BE2C (cell line): ENCODE data around the gene STAT4.

Experiments used
- DNase-seq: peaks from one replicate; pipeline ENCODE4 v3.0.0-alpha.2; 2020
- H3K27me3 ChIP-seq: fragments of 250-450 bp; sonication (Bioruptor Pico); 2 replicates; pipeline ENCODE4 v1.5.1; 2020; ENCODE audit warnings: mild to moderate bottlenecking
- H3K36me3 ChIP-seq: fragments of 250-450 bp; sonication (Bioruptor Pico); 2 replicates; pipeline ENCODE4 v1.5.1; 2020; ENCODE audit warnings: mild to moderate bottlenecking
- H3K4me1 ChIP-seq: fragments of 250-450 bp; sonication (Bioruptor Pico); 2 replicates; pipeline ENCODE4 v1.5.1; 2020
- H3K4me3 ChIP-seq: 2 replicates; pipeline ENCODE4 v1.5.1; 2011; ENCODE audit warnings: low read depth, low read length
- H3K9me3 ChIP-seq: fragments of 250-450 bp; sonication (Bioruptor Pico); 2 replicates; pipeline ENCODE4 v1.5.1; 2020
- TF ChIP-seq, protein P1 (sequence below): IDR thresholded peaks from 2 replicates; pipeline ENCODE4 v1.5.1; 2012; ENCODE audit warnings: mild to moderate bottlenecking, low read depth, low read length

Gene STAT4

DNA sequence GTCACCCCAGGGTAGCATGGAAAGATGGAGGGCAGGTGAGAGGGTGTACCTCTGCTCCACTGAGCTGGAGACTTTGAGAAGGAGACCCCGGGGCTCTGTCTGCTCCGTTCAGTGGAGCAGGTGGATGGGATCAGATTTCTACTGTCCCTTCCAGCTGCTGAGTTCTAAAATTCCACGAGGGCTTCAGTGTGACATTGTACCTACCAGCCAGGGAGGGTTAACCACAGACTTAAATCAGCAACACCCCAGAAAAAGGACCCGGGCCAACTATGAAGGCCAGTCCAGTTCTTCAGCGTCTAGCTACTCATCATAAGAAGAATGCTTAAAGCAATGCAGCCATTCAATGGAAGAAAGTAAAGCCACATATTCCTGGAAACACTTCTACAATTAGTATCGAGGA, 160.7 kb downstream of the STAT4 start:
- H3K4me1 ChIP-seq, result no peaks in the 10 kb centered on the region
- no peak for DNase-seq
- H3K4me3 ChIP-seq, result no peak overlapping the region
- no peaks in the 10 kb centered on the region for H3K9me3 ChIP-seq
- H3K36me3 ChIP-seq, result peaks cover 60% of the 10 kb centered on the region
- TF ChIP-seq, protein P1, sequence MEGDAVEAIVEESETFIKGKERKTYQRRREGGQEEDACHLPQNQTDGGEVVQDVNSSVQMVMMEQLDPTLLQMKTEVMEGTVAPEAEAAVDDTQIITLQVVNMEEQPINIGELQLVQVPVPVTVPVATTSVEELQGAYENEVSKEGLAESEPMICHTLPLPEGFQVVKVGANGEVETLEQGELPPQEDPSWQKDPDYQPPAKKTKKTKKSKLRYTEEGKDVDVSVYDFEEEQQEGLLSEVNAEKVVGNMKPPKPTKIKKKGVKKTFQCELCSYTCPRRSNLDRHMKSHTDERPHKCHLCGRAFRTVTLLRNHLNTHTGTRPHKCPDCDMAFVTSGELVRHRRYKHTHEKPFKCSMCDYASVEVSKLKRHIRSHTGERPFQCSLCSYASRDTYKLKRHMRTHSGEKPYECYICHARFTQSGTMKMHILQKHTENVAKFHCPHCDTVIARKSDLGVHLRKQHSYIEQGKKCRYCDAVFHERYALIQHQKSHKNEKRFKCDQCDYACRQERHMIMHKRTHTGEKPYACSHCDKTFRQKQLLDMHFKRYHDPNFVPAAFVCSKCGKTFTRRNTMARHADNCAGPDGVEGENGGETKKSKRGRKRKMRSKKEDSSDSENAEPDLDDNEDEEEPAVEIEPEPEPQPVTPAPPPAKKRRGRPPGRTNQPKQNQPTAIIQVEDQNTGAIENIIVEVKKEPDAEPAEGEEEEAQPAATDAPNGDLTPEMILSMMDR, result no peak
- H3K27me3 ChIP-seq, result no peaks in the 10 kb centered on the region

DNA sequence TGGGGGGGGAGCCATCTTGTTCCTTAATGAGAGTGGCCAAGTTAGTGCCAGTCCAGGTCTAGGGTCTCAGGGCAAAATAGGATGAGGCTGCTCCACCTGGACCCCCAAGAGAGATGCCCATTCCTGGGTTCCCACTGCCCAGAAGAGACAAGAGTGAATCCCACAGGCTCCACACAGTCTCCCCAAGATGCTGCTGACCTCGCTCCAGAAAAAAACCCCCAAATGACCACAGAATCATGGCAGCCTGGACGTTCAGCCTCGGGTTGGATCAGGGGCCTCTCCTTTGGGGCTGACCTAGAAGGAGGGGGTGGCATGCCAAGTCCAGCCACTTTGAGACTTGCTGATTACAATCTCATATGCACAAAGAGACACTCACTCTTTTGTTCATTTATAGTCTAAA, 161.9 kb downstream of the STAT4 start:
- no peak for DNase-seq
- TF ChIP-seq, protein P1, result no peak
- Histone ChIP-seq H3K27me3 (no peaks in the 10 kb centered on the region), H3K4me3 (no peak overlapping the region), H3K4me1 (no peaks in the 10 kb centered on the region; the same call in 1 of the 2 replicates), H3K36me3 (peaks cover 52% of the 10 kb centered on the region), H3K9me3 (no peaks in the 10 kb centered on the region)

DNA sequence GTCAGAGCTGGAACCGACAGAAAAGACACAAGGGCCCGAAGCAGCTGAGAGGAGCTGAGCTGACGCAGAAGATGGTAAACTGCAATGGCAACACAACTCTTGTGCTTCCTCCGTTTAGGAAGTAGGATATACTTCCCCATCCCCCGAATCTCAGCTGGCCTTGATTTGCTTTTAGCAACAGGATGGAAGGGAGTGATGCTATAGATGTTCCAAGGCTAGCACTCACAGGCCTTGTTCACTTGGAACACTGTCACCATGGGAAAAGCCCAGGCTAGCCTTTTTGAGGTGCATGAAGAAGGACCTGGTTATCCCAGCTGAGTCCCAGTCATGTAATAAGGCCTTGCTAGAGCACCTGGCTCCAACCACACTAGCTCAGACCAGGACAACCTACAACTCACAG, 162.9 kb downstream of the STAT4 start:
- Histone ChIP-seq H3K4me3 (no peak overlapping the region), H3K4me1 (no peaks in the 10 kb centered on the region; the same call in 1 of the 2 replicates), H3K36me3 (peaks cover 47% of the 10 kb centered on the region), H3K27me3 (no peaks in the 10 kb centered on the region), H3K9me3 (no peaks in the 10 kb centered on the region)
- TF ChIP-seq, protein P1, result no peak
- no peak for DNase-seq

DNA sequence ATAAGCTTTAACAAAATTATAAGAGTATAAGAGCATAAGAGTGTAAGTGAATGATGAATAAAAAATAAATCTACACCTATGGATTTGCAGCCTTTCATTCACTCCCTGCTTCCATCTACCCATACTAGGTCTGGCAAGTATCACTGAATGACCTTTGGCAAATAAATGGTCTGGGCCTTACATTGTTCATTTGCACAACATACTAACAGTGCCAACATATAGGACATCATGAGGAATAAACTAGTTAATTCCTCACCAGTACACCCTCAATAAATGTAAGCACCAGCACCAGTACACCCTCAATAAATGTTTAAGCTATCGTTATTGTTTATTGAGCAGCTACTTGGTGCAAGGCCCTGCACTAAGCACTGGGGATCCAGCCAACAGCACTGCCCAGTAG, 163.7 kb downstream of the STAT4 start:
- DNase-seq, result no peak
- no peaks in the 10 kb centered on the region; the same call in 1 of the 2 replicates for H3K4me1 ChIP-seq

DNA sequence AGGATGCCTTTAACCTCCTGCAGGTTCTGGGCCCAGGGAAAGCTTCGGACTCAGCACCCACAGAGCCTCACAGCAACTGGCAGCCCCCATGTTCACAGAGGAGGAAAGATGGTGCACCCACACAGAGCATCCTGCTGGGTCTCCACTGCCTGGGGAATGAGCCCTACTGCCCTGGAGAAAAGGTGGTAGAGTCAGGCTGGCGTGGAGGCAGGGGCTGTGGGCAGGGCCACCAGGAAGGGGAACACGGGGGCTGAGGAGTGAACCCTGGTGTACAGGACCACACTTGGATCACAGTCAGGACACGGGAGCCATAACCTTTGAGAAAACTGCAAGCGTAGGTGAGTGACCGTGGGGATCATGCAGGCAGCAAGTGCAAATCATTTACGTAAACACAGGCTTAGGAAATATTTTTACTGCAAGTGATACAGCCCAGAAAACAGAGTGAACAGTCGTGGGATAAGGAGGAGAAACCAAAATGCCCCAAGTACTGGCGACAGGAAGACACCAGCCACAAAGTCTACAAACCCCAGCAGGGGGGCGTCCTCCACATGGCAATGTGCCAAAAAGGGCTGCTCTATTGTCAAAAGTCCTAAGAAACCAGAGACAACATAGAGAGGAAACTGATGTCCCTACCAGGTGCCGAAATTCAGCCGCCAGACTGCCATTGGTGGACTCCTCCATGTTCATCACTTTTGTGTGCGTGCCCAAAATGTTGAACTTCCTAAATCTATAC, 164.4 kb downstream of the STAT4 start:
- TF ChIP-seq, protein P1, result no peak
- Histone ChIP-seq H3K4me1 (no peaks in the 10 kb centered on the region; the same call in none of the 2 replicates), H3K36me3 (peaks cover 53% of the 10 kb centered on the region), H3K4me3 (no peak overlapping the region), H3K27me3 (no peaks in the 10 kb centered on the region), H3K9me3 (no peaks in the 10 kb centered on the region)
- no peak for DNase-seq

More for the DNA sequence above, 163.7 kb downstream of the STAT4 start:
- TF ChIP-seq, protein P1, result no peak
- no peaks in the 10 kb centered on the region for H3K27me3 ChIP-seq
- no peak overlapping the region for H3K4me3 ChIP-seq
- H3K36me3 ChIP-seq, result peaks cover 50% of the 10 kb centered on the region
- H3K9me3 ChIP-seq, result no peaks in the 10 kb centered on the region

DNA sequence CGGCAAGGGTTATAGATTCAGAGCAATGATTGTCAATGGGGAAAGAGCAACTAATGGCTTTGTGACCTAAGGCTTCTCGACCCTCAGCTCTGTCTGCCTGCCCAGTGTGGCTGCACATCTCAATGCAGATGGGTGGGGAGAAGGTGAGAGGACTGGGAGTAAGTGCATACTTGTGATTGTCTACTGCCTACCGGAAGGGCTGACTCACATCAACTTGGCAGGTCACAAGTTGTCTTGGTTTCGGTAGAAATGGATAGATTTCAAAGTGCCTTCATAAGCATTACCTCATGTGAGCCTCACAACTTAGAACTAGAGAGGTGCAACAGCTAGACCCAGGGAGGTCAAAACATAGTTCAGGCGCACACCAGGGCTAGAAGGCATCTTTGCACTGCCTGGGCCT, 166.2 kb downstream of the STAT4 start:
- DNase-seq, result no peak
- Histone ChIP-seq H3K9me3 (no peaks in the 10 kb centered on the region), H3K4me3 (no peak overlapping the region), H3K36me3 (peaks cover 37% of the 10 kb centered on the region), H3K27me3 (no peaks in the 10 kb centered on the region), H3K4me1 (peaks cover 8% of the 10 kb centered on the region)
- TF ChIP-seq, protein P1, result no peak
